ENCODE data around the gene VSTM1.

VSTM1 gene

DNA sequence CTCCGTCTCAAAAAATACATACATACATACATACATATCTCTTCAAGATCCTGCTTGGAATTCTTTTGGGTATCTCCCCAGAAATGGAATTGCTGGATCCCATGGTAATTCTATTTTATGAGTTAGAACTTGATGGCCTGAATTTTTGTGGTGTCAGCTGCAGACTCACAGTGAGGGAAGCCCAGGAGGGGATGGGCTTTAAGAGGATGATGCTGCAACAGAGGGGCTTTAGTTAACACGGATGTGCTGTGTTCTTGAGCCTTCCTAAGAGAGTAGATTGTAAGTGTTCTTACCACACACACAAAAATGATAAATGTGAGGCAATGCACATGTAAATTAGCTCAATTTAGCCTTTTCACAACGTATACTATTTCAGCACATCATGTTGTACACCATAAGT lies 40.5 kb downstream of the VSTM1 start:
- FAIRE-seq (no peak), DNase-seq (ENCODE audit: insufficient read length, low spot score) (no peak)
- no peak for TF ChIP-seq CTCF (IDR thresholded peaks at IDR 0.05; ENCODE audit: insufficient read depth, missing control alignments)

DNA sequence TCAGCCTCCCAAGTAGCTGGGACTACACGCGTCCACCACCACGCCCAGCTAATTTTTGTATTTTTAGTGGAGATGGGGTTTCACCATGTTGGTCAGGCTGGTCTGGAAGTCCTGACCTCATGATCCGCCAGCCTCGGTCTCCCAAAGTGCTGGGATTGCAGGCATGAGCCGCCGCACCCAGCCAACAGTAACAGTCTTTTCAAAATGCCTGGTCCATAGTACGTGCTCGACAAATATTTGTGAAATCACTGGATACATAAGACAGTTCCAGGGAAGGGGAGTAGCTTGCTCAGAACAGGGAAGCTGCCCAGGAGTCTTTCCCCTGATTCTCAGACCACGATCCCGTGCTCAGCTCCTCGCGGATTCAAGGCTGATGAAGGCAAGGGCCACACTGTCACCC lies 41.8 kb downstream of the VSTM1 start:
- FAIRE-seq, result no peak
- no peak for DNase-seq (ENCODE audit: insufficient read length, low spot score)
- no peak for TF ChIP-seq CTCF (IDR thresholded peaks at IDR 0.05; ENCODE audit: insufficient read depth, missing control alignments)

DNA sequence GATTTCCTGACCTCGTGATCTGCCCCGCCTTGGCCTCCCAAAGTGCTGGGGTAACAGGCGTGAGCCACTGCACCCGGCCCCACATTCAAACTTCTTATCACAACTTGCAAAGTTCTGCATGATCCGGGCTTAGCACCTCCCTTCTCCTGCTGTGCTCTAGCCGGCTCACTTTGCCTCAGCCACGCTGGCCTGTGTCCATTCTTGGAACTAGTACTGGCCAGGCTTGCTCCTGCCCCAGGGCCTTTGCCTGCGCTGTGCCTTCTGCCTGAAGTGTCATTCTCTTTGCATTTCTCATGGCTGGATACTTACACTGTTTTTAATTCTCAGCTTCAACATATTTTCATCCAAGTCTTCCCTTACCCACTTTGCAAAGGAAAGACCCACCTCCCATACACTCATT lies 42.3 kb downstream of the VSTM1 start:
- no peak for FAIRE-seq
- TF ChIP-seq CTCF (IDR thresholded peaks at IDR 0.05; ENCODE audit: insufficient read depth, missing control alignments), result no peak

GRCh38 chr19:54017261-54017660 lies 46.4 kb downstream of the VSTM1 start:
- FAIRE-seq (no peak), DNase-seq (ENCODE audit: insufficient read length, low spot score) (no peak)
- no peak for TF ChIP-seq CTCF (IDR thresholded peaks at IDR 0.05; ENCODE audit: insufficient read depth, missing control alignments)

More for the DNA sequence above, 42.3 kb downstream of the VSTM1 start:
- DNase-seq (ENCODE audit: insufficient read length, low spot score), result no peak

DNA sequence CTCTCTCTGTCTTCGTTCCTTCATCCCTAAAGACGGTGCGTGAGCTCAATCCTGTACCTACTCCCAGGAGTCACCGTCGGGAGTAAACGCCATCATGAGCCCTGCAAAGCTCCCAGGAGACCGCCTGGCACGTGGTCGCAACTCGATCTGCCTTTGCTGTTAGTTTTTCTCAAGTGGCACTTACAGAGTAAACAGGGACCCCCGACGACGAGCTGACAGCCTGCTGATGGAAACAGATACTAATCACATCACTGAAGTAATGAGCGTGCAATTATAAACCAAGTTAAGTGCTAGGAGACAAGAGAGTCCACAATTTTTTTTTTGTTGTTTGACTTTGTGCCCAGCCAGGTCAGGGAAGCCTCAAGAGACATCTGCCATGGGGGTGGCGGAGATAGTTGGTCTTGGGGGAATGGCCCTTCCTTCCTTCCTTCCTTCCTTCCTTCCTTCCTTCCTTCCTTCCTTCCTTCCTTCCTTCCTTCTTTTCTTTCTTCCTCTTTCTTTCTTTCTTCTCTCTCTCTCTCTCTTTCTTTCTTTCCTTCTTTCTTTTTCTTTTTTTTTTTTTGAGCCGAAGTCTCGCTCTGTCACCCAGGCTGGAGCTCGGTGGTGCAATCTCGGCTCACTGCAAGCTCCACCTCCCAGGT lies 48.7 kb downstream of the VSTM1 start:
- FAIRE-seq, result no peak
- DNase-seq (ENCODE audit: insufficient read length, low spot score), result no peak
- TF ChIP-seq CTCF (IDR thresholded peaks at IDR 0.05; ENCODE audit: insufficient read depth, missing control alignments), result no peak

- no peak for FAIRE-seq
- TF ChIP-seq CTCF (IDR thresholded peaks at IDR 0.05; ENCODE audit: insufficient read depth, missing control alignments), result no peak
- DNase-seq (ENCODE audit: insufficient read length, low spot score), result no peak
Measured at GRCh38 chr19:54013866-54014265, 49.8 kb downstream of the VSTM1 start.

DNA sequence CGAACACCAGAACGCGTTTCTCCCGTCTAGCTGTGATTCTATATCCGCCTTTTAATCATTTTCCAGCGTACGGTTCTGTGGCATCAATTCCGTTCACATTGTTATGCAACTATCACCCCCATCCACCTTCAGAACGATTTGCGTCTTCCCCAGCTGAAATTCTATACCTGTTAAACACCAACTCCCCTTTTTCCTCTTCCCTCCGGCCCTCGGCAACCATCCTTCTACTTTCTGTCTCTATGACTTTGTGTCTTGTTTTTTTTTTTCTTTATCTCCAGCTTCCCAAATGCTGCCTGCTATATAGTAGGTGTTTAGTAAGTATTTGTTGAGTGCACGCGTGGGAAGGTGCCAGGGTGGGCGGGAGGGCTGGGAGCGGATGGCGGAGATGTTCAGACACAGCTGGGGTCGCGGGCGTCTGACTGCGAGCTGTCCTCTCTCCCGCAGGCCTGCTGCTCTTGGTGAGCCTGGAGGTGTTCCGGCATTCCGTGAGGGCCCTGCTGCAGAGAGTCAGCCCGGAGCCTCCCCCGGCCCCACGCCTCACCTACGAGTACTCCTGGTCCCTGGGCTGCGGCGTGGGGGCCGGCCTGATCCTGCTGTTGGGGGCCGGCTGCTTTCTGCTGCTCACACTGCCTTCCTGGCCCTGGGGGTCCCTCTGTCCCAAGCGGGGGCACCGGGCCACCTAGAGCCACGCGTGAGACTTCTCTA lies 52.0 kb downstream of the VSTM1 start:
- FAIRE-seq, result no peak
- DNase-seq (ENCODE audit: insufficient read length, low spot score), result no peak
- TF ChIP-seq CTCF (IDR thresholded peaks at IDR 0.05; ENCODE audit: insufficient read depth, missing control alignments), result no peak
